Measurements from ENCODE around the gene CD44.

GRCh38 chr11:35272391-35272902 is 133.5 kb downstream of the CD44 start:
- TF ChIP-seq POLR2A (IDR thresholded peaks at IDR 0.05) (no peak), CTCF (IDR thresholded peaks at IDR 0.05) (no peak), EP300 (IDR thresholded peaks at IDR 0.05) (no peak)

Data from ovary (tissue), 3 donors.